ENCODE measurements around the gene MUC5AC. TPM values are rescaled to one million over a fixed set of nuclear protein-coding genes. Genes with fewer than 3 reads are reported as not detected.

MUC5AC gene
- total and polyA plus RNA-seq, 4 donors = not detected

- 65% methylated on average over 17 of the region's 17 CpGs for WGBS
- TF ChIP-seq NR2F2 (IDR thresholded peaks at IDR 0.05) = no peak
- TF ChIP-seq SP1 (IDR thresholded peaks at IDR 0.05) = no peak
- no peak for TF ChIP-seq CTCF (IDR thresholded peaks at IDR 0.05; ENCODE audit: low read depth, low read length, missing input control)
- no peak for TF ChIP-seq FOXA1 (IDR thresholded peaks at IDR 0.05)
- TF ChIP-seq TAF1 (conservative IDR thresholded peaks at IDR 0.05) = no peak
- no peak for TF ChIP-seq HNF4G (IDR thresholded peaks at IDR 0.05)
- no peak for TF ChIP-seq GABPA (IDR thresholded peaks at IDR 0.05 in 1 of 2, conservative IDR thresholded peaks at IDR 0.05 in 1 of 2)
- no peak for TF ChIP-seq JUND (IDR thresholded peaks at IDR 0.05)
- TF ChIP-seq HNF4A (conservative IDR thresholded peaks at IDR 0.05) = no peak
- no peak for TF ChIP-seq EGR1 (IDR thresholded peaks at IDR 0.05; ENCODE audit: low read depth in 2 of 2)
- TF ChIP-seq FOXA2 (IDR thresholded peaks at IDR 0.05) = no peak
- TF ChIP-seq RAD21 (IDR thresholded peaks at IDR 0.05) = no peak
- no peak for TF ChIP-seq ZBTB33 (IDR thresholded peaks at IDR 0.05)
- TF ChIP-seq YY1 (IDR thresholded peaks at IDR 0.05) = no peak
- no peak overlapping the region for H3K27ac ChIP-seq (ENCODE audit: low read depth in 1 of 2, low read length in 2 of 2)
- DNase-seq (ENCODE audit: low spot score) = no peak
- H3K9me3 ChIP-seq (ENCODE audit: control insufficient read depth in 4 of 4, low read length in 3 of 4) = peaks cover 0 to 6% (median 2%) of the 10 kb centered on the region in 4 donors
- no peaks in the 10 kb centered on the region for H3K36me3 ChIP-seq (ENCODE audit: control insufficient read depth in 4 of 4, insufficient read depth in 3 of 4, low read depth in 1 of 4, low read length in 3 of 4)
- H3K27me3 ChIP-seq (ENCODE audit: control insufficient read depth in 4 of 4, insufficient read depth in 4 of 4, low read length in 3 of 4) = no peaks in the 10 kb centered on the region
- H3K9ac ChIP-seq (ENCODE audit: low read depth in 1 of 2, low read length in 2 of 2) = no peak overlapping the region
- no peak overlapping the region for H3K4me3 ChIP-seq (ENCODE audit: low read depth in 1 of 3, low read length in 3 of 3)
- H3K4me1 ChIP-seq (ENCODE audit: control insufficient read depth in 4 of 4, insufficient read depth in 4 of 4, low read length in 3 of 4) = no peaks in the 10 kb centered on the region
Measured at GRCh38 chr11:1129143-1129610, 28.6 kb upstream of the MUC5AC start.

GRCh38 chr11:1129611-1130160 lies 28.1 kb upstream of the MUC5AC start:
- Histone ChIP-seq H3K4me3 (ENCODE audit: low read depth in 1 of 3, low read length in 3 of 3) (no peak overlapping the region), H3K27ac (ENCODE audit: low read depth in 1 of 2, low read length in 2 of 2) (no peak overlapping the region)

More at GRCh38 chr11:1129611-1130160, 28.1 kb upstream of the MUC5AC start:
- Histone ChIP-seq H3K9me3 (ENCODE audit: control insufficient read depth in 4 of 4, low read length in 3 of 4) (peaks cover 0 to 11% (median 2%) of the 10 kb centered on the region in 4 donors), H3K4me1 (ENCODE audit: control insufficient read depth in 4 of 4, insufficient read depth in 4 of 4, low read length in 3 of 4) (no peaks in the 10 kb centered on the region), H3K36me3 (ENCODE audit: control insufficient read depth in 4 of 4, insufficient read depth in 3 of 4, low read depth in 1 of 4, low read length in 3 of 4) (no peaks in the 10 kb centered on the region), H3K9ac (ENCODE audit: low read depth in 1 of 2, low read length in 2 of 2) (no peak overlapping the region), H3K27me3 (ENCODE audit: control insufficient read depth in 4 of 4, insufficient read depth in 4 of 4, low read length in 3 of 4) (no peaks in the 10 kb centered on the region)
- no peak for DNase-seq (ENCODE audit: low spot score)
- no peak for TF ChIP-seq JUND (IDR thresholded peaks at IDR 0.05)
- no peak for TF ChIP-seq MAX (IDR thresholded peaks at IDR 0.05)
- no peak for TF ChIP-seq EGR1 (IDR thresholded peaks at IDR 0.05; ENCODE audit: low read depth in 2 of 2)
- no peak for TF ChIP-seq ATF3 (IDR thresholded peaks at IDR 0.05)
- TF ChIP-seq SP1 (IDR thresholded peaks at IDR 0.05) = no peak
- TF ChIP-seq HNF4G (IDR thresholded peaks at IDR 0.05) = no peak
- TF ChIP-seq HNF4A (conservative IDR thresholded peaks at IDR 0.05) = no peak
- no peak for TF ChIP-seq RXRA (IDR thresholded peaks at IDR 0.05)
- no peak for TF ChIP-seq NR2F2 (IDR thresholded peaks at IDR 0.05)
- WGBS = 83% methylated on average over 18 of the region's 18 CpGs
